CMK (cell line): ENCODE results near the gene FABP6.
"Not testable (repeated sequence)": the region's sequence is repeated elsewhere in the genome, so short reads cannot be mapped to it uniquely, and the experiment has no call there.

Source experiments
- DNase-seq: peaks from one replicate; pipeline ENCODE4 v3.0.0-alpha.2; 2010; ENCODE audit warnings: low read depth

The FABP6 gene

GRCh38 chr5:160229190-160229742 is at the start of gene FABP6:
Gene FABP6 (plus strand): TSS chr5:160229506. CDS start chr5:160229558, 52 bp downstream.
- no peak for DNase-seq

- DNase-seq = no peak
Measured at GRCh38 chr5:160180931-160181330, 48.4 kb upstream of the FABP6 start.

- no peak for DNase-seq
Measured at GRCh38 chr5:160181965-160182622, 47.2 kb upstream of the FABP6 start.

GRCh38 chr5:160183075-160183474 is 46.2 kb upstream of the FABP6 start:
- DNase-seq = no peak

- no peak for DNase-seq
Measured at GRCh38 chr5:160185626-160186360, 43.5 kb upstream of the FABP6 start.

- no peak for DNase-seq
Measured at GRCh38 chr5:160186480-160186879, 42.8 kb upstream of the FABP6 start.

GRCh38 chr5:160187091-160187490 is 42.2 kb upstream of the FABP6 start:
- no peak for DNase-seq

- DNase-seq = no peak
Measured at GRCh38 chr5:160188141-160189015, 40.9 kb upstream of the FABP6 start.

GRCh38 chr5:160192424-160192823 is 36.9 kb upstream of the FABP6 start:
- DNase-seq = no peak

- not testable (repeated sequence) for DNase-seq
Measured at GRCh38 chr5:160193076-160193475, 36.2 kb upstream of the FABP6 start.

GRCh38 chr5:160193790-160194189 is 35.5 kb upstream of the FABP6 start:
- DNase-seq = not testable (repeated sequence)

GRCh38 chr5:160197341-160198144 is 31.8 kb upstream of the FABP6 start:
- DNase-seq = peak; percentile 85

- peak; percentile 41 for DNase-seq
Measured at GRCh38 chr5:160198146-160198545, 31.2 kb upstream of the FABP6 start.

- DNase-seq = no peak
Measured at GRCh38 chr5:160198841-160199409, 30.4 kb upstream of the FABP6 start.

- DNase-seq = no peak
Measured at GRCh38 chr5:160199410-160199911, 29.8 kb upstream of the FABP6 start.

- DNase-seq = no peak
Measured at GRCh38 chr5:160207061-160207460, 22.2 kb upstream of the FABP6 start.

GRCh38 chr5:160209917-160210316 is 19.4 kb upstream of the FABP6 start:
- DNase-seq = no peak

GRCh38 chr5:160210606-160211005 is 18.7 kb upstream of the FABP6 start:
- DNase-seq = no peak

- no peak for DNase-seq
Measured at GRCh38 chr5:160211352-160211751, 18.0 kb upstream of the FABP6 start.

GRCh38 chr5:160213537-160213936 is 15.8 kb upstream of the FABP6 start:
- no peak for DNase-seq

GRCh38 chr5:160219356-160219755 is 9.9 kb upstream of the FABP6 start:
- no peak for DNase-seq
